Activated T-cell treated with anti-CD3 and anti-CD28 coated beads for 4 hours (primary cell): Measurements from ENCODE around the gene LRRC23.
"Not testable (repeated sequence)": the region's sequence is repeated elsewhere in the genome, so short reads cannot be mapped to it uniquely, and the experiment has no call there.

Source experiments
- DNase-seq: peaks from one replicate; pipeline ENCODE4 v3.0.0-alpha.2; 2020

The LRRC23 gene

DNA sequence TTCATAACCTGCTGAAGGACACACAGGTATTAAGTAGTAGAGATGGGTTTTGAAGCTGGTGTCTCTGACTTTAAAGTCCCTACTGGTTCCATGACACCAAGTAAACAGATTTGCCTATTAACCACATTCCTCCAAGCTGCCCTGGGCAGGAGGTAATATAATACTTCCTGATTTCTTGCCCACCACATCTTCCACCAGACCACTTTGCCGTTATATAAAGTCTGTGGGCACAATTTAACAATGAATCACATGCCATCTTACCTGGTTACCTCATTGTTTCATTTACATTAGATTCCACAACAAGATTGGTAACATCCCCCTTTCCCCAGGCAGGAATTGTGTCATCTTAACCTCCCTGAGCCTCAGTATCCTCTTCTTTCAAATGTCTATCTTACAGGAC, 900 bp upstream of the LRRC23 start:
- DNase-seq, result no peak

DNA sequence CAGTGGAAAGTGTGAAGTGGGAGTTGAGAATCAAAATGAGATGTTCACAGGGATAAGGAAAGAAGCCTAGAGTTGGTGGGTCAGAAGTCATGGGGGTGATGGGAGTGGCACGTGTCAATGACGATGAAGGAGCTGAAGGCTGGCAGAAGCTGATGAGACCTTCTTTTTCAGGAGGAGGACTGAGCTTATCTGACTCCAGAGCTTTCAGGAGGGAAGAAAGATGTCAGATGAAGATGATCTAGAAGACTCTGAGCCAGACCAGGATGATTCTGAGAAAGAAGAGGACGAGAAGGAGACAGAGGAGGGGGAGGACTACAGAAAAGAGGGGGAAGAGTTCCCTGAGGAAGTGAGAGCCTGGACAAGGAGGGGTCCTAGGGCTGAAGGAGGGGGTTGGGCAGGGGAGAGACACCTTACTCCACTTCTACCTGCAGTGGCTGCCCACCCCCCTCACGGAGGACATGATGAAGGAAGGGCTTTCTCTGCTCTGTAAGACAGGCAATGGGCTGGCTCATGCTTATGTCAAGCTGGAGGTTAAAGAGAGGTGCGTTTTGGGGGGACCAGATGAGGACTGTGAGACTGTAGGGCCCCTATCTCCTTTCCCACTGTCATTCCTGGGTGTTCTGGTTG, 905 bp downstream of the LRRC23 start:
- DNase-seq, result no peak

DNA sequence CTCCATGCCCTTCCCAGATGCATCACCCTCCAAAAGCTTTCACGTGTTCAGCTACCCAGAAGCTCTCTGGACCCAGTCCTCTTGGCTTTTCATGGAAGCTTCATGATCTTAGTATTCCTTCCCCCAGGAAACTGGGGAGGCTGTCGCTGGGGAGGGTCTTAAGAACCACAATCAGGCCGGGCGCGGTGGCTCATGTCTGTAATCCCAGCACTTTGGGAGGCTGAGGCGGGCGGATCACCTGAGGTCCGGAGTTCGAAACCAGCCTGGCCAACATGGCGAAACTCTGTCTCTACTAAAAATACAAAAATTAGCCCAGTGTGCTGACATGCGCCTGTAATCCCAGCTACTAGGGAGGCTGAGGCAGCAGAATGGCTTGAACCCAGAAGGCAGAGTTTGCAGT, 3.5 kb downstream of the LRRC23 start:
- not testable (repeated sequence) for DNase-seq

DNA sequence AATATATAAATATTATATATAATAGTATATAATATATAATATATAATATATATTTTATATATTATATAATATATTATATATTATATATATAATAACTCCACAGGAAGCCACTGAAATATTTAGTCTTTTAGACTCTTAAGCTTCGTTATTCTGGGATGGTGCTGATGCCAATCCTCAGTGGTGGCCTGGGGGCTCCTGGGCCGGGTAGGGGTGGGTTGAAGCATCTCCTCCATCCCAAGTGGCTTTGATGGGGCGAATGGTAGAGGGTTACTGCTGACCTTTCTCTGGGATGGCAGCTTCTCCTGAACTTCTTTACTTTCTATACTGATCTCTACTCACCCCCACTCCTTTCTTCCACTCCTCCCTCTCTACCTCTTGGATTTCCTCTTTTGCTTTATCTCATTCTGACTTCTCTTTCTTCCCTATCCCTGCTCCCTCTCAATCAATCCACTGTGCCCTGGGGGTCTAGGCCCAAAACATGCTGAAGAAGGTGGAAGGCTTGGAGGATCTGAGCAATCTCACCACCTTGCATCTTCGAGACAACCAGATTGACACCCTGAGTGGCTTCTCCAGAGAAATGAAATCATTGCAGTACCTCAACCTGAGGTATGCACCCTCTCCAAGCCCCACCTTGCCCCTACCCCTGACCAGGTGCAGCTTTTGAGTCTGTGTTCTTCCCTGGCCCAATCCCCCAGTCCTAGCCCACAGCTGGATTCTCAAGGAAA, 5.0 kb downstream of the LRRC23 start:
- no peak for DNase-seq

DNA sequence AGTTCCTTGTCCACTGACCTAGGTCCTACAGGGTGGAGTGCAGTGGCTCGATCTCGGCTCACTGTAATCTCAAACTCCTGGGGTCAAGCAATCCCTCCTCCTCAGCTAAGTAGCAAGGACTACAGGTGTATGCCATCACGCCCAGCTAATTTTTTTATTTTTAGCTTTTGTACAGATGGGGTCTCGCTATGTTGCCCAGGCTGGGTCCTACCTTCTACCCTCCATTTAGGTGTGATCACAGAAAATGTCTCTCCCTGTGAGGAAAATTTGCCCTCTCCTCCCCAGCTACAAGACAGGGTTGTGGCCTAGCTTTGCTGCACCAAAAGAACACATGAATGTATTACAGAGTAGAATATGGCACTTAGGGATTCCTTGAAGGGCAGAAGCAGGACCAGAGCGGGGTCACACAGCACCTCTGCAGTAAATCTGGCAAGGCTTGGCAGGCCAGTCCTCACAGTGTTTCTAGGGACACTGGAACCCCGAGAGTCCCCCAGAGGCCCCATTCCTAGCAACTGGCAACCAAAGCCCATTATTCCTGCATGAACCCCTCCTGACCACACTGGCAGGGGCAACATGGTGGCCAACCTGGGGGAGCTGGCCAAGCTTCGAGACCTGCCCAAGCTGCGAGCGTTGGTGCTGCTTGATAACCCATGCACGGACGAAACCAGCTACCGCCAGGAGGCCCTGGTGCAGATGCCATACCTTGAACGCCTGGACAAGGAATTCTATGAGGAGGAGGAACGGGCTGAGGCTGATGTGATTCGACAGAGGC, 7.7 kb downstream of the LRRC23 start:
- DNase-seq, result no peak

DNA sequence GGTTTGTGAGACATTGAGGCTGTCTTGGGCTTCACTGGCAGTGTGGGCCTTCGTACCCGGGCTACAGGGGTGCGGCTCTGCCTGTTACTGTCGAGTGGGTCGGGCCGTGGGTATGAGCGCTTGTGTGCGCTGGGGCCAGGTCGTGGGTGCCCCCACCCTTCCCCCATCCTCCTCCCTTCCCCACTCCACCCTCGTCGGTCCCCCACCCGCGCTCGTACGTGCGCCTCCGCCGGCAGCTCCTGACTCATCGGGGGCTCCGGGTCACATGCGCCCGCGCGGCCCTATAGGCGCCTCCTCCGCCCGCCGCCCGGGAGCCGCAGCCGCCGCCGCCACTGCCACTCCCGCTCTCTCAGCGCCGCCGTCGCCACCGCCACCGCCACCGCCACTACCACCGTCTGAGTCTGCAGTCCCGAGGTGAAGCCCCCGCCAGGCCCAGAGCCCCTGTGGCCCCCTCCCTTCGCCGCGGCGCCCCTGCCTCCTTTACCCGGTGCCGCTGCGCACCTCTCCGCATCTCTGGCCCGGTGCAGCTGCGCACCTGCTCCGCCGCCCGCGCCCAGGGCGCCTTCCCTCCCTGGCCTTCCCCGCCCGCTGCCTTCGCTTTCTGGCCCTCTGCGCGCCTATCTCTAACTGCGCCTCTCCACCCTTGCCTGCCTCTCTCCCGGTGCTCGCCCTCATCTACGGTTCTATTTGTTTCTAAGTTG, 9.8 kb downstream of the LRRC23 start, which contains the start of gene ENO2:
ENO2 (plus strand) TSS at position 335 of the 701 bp plus-strand sequence. CDS start 1,253 bp downstream, outside the sequence.
- peak; percentile 75 for DNase-seq

DNA sequence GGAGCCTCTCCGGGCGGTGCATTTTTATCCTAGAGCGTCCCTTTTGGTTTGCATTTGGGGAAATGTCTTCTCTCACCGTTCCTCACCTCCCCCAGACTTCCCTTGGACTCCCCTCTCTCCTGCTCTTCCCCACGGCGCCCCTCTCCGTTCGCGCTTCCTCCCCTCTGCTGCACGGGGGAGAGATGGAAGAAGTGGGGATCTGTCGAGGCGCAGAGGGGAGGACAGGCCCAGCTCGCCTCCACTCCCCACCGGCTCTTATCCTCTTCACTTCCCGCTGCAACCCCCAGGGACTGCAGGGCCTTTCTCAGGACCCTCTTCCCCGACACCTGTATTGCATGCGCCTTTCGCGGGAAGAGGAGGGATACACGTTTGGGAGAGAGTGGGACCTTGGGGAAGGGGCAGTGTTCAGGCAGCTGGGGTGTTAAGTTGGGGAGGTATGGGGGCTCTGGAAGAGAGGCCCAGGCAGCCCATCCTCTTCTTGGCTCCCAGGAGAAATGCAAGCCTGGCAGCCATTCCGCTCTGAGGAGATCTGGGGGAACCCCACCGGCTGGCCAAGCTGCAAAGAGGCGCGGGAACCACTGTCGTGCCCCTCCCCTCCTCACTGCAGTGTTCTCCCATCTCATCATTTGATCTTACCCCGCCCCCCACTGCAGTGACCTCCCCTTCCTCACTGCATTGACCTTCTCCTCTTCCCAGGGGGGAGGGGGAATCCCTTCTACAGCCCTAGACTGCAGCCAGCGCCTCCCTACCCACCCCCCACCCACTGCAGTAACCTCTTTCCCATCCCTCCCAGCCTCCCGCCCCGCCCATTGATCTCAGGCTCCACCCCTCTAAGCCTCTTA, 10.5 kb downstream of the LRRC23 start:
- DNase-seq, result no peak

DNA sequence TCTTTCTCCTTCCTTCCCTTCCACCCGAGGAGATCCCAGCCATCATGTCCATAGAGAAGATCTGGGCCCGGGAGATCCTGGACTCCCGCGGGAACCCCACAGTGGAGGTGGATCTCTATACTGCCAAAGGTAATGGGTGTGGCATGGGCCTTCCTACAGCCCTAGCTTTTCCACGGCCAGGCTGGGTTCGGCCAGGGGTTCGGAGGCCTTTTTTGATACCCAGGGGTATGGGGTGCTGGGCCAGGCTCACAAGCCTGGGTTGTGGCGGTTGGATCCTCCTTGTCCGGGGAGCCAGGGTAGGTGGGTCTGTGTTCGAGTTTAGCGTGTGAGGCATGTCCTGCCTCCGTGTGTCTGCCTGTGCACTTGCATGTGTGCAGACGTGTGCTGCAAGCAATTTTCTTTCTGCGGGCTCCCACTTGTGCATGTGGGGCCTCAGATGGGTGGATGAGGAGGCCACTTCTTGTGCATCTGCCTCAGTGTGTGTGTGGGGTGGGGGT, 11.2 kb downstream of the LRRC23 start:
- DNase-seq, result no peak

DNA sequence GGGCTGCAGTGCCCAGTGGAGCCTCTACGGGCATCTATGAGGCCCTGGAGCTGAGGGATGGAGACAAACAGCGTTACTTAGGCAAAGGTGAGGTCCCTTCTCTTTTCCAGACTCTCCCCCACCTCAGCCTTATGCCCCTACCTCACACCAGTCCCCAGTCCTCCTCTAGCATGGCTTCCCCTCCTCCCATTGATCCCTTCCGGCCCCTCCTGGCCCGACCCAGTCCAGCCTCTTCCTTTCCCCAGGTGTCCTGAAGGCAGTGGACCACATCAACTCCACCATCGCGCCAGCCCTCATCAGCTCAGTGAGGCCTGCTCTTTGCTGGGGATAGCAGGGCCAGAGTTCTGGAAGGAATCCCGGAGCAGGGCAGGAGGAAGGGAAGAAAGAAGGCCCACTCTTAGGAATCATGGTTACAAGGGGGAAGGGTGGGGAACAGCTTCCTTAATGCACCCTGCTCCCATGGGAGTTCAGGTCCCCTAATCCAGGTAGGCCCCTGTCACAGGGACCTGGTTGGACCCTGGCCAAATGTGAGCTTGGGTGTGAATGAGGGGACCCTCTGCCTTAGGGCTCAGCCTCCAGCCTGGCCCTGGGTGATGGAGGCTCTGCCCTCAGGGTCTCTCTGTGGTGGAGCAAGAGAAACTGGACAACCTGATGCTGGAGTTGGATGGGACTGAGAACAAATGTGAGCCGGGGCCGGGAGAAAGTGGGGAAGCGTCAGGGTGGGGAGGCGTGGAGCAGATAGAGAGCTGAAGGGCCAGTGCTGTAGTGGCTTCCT, 12.0 kb downstream of the LRRC23 start:
- no peak for DNase-seq

DNA sequence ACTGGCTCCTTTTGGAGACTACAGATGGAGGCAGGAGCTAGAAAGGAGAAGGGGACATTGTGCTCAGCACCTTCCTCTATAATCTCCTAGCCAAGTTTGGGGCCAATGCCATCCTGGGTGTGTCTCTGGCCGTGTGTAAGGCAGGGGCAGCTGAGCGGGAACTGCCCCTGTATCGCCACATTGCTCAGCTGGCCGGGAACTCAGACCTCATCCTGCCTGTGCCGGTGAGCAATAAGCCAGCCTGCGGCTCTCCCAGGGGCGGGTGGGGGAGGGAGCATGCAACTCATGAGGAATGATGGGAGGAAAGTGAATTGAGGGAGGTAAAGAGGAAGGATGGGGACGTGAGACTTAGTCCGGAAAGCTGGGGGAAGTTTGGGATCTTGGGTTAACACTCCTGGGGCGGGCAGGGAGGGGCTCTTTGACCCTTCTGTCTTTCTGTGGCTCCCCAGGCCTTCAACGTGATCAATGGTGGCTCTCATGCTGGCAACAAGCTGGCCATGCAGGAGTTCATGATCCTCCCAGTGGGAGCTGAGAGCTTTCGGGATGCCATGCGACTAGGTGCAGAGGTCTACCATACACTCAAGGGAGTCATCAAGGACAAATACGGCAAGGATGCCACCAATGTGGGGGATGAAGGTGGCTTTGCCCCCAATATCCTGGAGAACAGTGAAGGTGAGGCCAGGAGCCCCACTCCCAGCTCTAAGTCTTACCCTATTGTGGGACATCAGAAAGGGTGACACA, 13.0 kb downstream of the LRRC23 start:
- DNase-seq, result no peak

DNA sequence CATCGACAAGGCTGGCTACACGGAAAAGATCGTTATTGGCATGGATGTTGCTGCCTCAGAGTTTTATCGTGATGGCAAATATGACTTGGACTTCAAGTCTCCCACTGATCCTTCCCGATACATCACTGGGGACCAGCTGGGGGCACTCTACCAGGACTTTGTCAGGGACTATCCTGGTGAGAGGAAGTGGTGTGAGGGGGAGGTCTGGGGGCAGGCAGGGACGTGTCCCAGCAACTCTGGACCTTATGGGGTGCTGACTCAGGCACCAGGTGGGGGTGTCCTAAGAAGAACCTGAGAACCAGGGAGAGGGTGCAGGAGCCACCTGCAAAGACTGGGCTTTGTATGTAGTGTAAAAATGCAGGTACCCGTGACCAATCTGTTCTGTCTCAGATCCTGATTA, 15.0 kb downstream of the LRRC23 start:
- no peak for DNase-seq

DNA sequence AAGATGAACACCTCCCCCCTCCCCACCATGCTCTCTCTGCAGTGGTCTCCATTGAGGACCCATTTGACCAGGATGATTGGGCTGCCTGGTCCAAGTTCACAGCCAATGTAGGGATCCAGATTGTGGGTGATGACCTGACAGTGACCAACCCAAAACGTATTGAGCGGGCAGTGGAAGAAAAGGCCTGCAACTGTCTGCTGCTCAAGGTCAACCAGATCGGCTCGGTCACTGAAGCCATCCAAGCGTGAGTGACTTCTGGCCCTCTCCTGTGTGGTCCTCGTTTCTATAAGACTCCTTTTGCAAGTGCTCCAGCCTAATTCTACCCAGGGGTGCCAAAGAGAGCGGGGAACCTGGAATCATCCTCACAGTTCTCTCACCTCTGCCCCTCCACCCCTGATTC, 16.9 kb downstream of the LRRC23 start:
- no peak for DNase-seq

DNA sequence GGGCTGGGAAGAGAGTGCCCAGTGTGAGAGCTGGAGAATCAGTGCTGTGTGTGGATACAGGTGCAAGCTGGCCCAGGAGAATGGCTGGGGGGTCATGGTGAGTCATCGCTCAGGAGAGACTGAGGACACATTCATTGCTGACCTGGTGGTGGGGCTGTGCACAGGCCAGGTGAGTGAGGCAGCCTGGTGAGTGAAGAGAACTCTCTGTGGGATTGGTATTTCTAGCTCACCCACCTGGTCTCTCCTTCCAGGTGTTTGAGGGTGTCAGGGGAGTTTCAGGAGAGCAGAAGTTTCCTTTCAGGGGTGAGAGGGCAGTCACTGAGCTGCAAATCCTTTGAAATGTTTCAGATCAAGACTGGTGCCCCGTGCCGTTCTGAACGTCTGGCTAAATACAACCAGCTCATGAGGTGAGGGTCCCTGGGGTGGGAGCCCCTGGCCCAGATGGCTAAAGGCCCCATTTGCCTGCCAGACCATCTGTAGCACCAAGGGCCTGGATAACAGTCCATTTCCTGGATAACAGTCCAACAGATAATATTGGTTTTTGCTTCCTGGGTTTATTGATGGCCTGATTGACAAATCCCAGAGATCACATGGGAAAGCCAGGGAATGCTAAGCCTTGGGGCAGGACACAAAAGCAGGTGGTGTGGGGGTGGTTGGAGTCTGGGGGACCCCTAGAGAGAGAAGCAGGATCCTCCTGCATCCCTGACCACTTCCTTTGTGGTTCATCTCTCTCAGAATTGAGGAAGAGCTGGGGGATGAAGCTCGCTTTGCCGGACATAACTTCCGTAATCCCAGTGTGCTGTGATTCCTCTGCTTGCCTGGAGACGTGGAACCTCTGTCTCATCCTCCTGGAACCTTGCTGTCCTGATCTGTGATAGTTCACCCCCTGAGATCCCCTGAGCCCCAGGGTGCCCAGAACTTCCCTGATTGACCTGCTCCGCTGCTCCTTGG, 17.6 kb downstream of the LRRC23 start:
- no peak for DNase-seq

DNA sequence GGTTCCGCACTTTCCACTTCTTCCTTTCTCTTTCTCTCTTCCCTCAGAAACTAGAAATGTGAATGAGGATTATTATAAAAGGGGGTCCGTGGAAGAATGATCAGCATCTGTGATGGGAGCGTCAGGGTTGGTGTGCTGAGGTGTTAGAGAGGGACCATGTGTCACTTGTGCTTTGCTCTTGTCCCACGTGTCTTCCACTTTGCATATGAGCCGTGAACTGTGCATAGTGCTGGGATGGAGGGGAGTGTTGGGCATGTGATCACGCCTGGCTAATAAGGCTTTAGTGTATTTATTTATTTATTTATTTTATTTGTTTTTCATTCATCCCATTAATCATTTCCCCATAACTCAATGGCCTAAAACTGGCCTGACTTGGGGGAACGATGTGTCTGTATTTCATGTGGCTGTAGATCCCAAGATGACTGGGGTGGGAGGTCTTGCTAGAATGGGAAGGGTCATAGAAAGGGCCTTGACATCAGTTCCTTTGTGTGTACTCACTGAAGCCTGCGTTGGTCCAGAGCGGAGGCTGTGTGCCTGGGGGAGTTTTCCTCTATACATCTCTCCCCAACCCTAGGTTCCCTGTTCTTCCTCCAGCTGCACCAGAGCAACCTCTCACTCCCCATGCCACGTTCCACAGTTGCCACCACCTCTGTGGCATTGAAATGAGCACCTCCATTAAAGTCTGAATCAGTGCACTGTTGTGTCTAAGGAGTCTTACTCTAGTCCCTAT, 18.5 kb downstream of the LRRC23 start:
- DNase-seq, result no peak

DNA sequence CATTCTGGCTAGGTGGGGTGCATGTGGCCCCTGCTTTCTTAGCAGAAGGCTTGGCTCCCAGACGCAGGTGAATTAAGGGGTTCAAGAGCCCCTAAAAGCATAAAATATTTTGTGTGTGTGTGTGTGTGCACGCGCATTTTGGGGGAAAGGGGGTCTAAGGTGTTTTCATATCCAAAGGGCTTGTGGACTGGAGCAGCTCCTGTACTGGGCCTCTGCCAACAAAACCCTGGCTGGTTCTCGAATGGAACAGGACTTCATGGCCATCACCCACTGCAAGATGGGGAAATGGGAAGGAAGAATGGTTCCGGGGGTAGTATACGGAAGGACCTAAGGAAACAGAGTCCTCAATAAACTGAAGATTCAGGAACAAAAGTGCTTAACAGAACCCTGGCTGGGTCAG, 19.2 kb downstream of the LRRC23 start:
- DNase-seq, result no peak

DNA sequence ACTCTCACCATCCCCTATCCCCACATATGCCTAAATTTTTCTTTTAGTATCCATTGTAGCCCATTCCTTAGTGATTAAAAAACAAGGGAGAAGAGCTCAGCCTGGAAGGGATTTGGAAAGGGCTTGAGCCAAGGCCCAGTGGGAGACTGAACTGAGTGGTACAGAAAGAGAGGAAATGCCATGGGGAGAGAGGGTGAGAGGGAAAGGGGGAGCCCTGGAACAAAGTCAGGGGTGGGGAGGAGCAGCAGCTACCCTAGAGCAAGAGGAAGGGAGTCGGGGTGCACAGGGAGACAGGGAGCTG, 20.6 kb downstream of the LRRC23 start:
- DNase-seq, result no peak

DNA sequence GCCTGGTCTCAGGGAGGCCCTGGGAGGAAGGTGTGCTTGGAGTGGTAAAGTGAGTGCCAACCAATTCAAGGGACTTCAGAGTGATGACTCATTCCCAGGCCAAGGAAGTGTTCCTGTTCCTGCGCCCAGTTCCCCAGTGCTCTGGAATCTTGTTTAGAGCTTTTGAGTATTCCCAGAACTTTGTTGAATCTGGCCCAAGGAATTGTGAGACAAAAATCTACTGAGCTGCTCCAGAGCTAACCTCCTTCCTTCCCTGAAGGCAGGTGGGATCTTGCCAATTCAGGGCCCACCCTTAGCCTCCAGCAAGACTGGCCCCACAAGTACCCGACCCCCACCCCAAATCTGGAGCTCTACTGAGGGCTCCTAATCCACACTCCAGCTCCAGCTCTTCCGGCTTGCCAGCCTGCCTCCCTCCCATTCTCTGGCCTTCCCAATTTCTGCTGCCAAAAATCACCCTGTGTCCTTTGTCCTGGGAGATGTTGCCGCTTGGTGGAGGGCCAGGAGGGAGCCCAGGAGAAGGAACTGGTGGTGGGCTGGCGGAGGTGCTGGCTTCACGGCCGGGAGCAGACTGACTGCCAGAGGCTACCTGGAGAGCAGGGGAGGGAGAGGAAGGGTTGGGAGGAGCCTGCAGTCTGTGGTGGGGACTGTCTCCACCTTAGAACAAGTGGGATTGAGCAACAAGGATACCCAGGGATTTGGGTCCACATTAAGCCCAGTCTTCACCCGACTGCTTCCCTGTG, 21.1 kb downstream of the LRRC23 start:
- no peak for DNase-seq

DNA sequence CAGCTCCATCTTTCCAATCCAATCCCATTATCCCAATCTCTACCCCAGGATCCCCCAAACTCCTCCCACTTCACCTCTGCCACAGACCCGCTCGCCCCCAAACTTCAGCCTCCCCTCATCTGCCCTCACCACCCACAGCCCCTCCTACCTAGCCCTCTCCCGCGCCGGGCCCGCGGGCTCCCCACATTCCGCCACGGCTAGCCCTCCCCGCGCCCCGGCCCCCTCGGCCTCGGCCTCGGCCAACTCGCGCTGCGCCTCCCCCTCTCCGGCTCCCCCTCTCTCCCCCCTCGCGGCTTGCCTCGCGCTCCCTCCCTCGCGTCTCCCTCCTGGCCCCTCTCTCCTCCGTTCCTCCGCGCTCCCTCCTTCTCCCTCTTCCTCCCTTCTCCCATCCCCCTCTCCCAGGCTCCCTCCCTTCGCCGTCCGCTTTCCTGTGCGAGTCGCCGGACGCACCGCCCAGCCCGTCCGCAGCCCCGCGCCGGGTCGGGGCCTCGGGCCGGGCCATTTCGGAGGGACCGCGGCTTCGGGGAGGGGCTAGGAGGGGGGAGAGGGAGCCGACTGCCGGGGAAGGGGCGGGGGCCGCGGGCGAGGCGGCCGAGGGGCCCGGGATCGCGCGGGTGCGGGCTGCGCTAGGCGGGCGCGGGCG, 22.9 kb downstream of the LRRC23 start, which contains the start of gene ATN1:
ATN1 (plus strand) TSS at position 581 of the 643 bp plus-strand sequence. CDS start 6,043 bp downstream, outside the sequence.
- no peak for DNase-seq
